GM12878 (cell line): ENCODE data around the gene TREH. TPM values are rescaled to one million over a fixed set of nuclear protein-coding genes. Genes with fewer than 3 reads are reported as not detected.
A peak's percentile ranks its signal among the peaks of the same experiment; 100 is the strongest.

Experiments used
- ATAC-seq: fragments of 200-7000 bp; cut with Tn5 transposase; 3 replicates; pipeline ENCODE4 v1.9.1; 2020; ENCODE audit warnings: mild to moderate bottlenecking, moderate library complexity
- BruUV-seq: library from RNA; stranded (reverse); fragments of 400-500 nt; replicated peaks from 2 replicates; lab custom pipeline; 2021; lab: Mats Ljungman, UMichigan
- CTCF ChIA-PET: fragments of 300-600 bp; sonication (Branson Sonifier 250); formaldehyde crosslinking; extraction: SDS; loops from one replicate; lab custom pipeline; 2021; ENCODE audit warnings: inconsistent platforms; lab: Yijun Ruan, JAX
- POLR2A ChIA-PET: fragments of 350-600 bp; formaldehyde crosslinking; extraction: SDS; loops from one replicate; lab custom pipeline; 2021; ENCODE audit warnings: inconsistent platforms; lab: Charles Lee
- RAD21 ChIA-PET: fragments of 300-600 bp; sonication (Branson Sonifier 250); formaldehyde crosslinking; loops from one replicate; lab custom pipeline; 2023; ENCODE audit warnings: antibody characterized with exemption; ENCODE audit not compliant: unreplicated experiment; lab: Charles Lee
- SMC1A ChIA-PET: fragments of 300-600 bp; sonication (Branson Sonifier 250); formaldehyde crosslinking; loops from one replicate; lab custom pipeline; 2023; ENCODE audit not compliant: unreplicated experiment, uncharacterized antibody; lab: Charles Lee
- DNase-seq: peaks from one replicate; pipeline ENCODE4 v3.0.0-alpha.2; 2011; ENCODE audit warnings: low read depth, low spot score
- FAIRE-seq: peaks from 3 replicates; lab custom pipeline; 2011; peaks lifted over from hg19 to GRCh38; lab: Jason Lieb, UNC
- H2AFZ ChIP-seq: 2 replicates; pipeline ENCODE4 v1.6.0; 2011; ENCODE audit warnings: low read depth, low read length, control low read depth; ENCODE audit not compliant: control insufficient read depth
- H3K27ac ChIP-seq: 2 replicates; pipeline ENCODE4 v1.5.1; 2011; ENCODE audit warnings: control low read depth; ENCODE audit not compliant: control insufficient read depth, insufficient read depth
- H3K27me3 ChIP-seq, 2 experiments: replicated peaks in 1 of 2; 2 replicates each; pipeline versions ENCODE4 v1.6.0 to v1.6.1; 2011; ENCODE audit warnings: low read length in 1 of 2; ENCODE audit not compliant: control insufficient read depth in 2 of 2, insufficient read depth in 2 of 2
- H3K36me3 ChIP-seq, 2 experiments: 2 replicates each; pipeline ENCODE4 v1.5.1; 2011; ENCODE audit warnings: low read length in 1 of 2; ENCODE audit not compliant: control insufficient read depth in 2 of 2, insufficient read depth in 2 of 2
- H3K4me1 ChIP-seq: 2 replicates; pipeline ENCODE4 v1.6.1; 2011; ENCODE audit warnings: mild to moderate bottlenecking, low read length, moderate library complexity, mixed read lengths; ENCODE audit not compliant: control insufficient read depth, insufficient read depth
- H3K4me2 ChIP-seq: 2 replicates; pipeline ENCODE4 v1.6.0; 2011; ENCODE audit warnings: control low read depth; ENCODE audit not compliant: control insufficient read depth, insufficient read depth
- H3K4me3 ChIP-seq: fragments of 200-600 bp; sonication (generic); 2 replicates; pipeline ENCODE4 v1.5.1; 2016
- H3K79me2 ChIP-seq: 2 replicates; pipeline ENCODE4 v1.6.0; 2011; ENCODE audit warnings: low read length; ENCODE audit not compliant: control insufficient read depth, insufficient read depth
- H3K9ac ChIP-seq: 2 replicates; pipeline ENCODE4 v1.8.0; 2011; ENCODE audit warnings: low read length, control low read depth, mixed read lengths; ENCODE audit not compliant: control insufficient read depth, insufficient read depth
- H3K9me3 ChIP-seq: replicated peaks from 3 replicates; pipeline ENCODE4 v1.5.1; 2011; ENCODE audit warnings: mild to moderate bottlenecking, low read length; ENCODE audit not compliant: control insufficient read depth, insufficient read depth
- H4K20me1 ChIP-seq: 2 replicates; pipeline ENCODE4 v1.6.0; 2011; ENCODE audit not compliant: control insufficient read depth, insufficient read depth
- BACH1 ChIP-seq: fragments of 450-650 bp; IDR thresholded peaks from 2 replicates; pipeline ENCODE4 v1.6.1; 2017; ENCODE audit warnings: mild to moderate bottlenecking, borderline replicate concordance
- BHLHE40 ChIP-seq, 2 experiments: fragments of 450-650 bp in 1 of 2; IDR thresholded peaks; 2 replicates each; pipeline ENCODE4 v1.6.1; 2011 to 2017; ENCODE audit warnings: low read depth in 2 of 2, borderline replicate concordance in 1 of 2, improper control_type of control experiment in 1 of 2, low read length in 1 of 2, mild to moderate bottlenecking in 1 of 2
- CEBPB ChIP-seq, 2 experiments: fragments of 150-350 bp in 1 of 2; IDR thresholded peaks; 2 replicates each; pipeline ENCODE4 v1.6.1; 2012 to 2014; ENCODE audit warnings: low read depth in 2 of 2, low read length in 2 of 2, borderline replicate concordance in 1 of 2, inconsistent platforms in 1 of 2
- CREB1 ChIP-seq: IDR thresholded peaks from 2 replicates; pipeline ENCODE4 v1.6.1; 2012; ENCODE audit warnings: low read depth, mild to moderate bottlenecking, inconsistent platforms
- EGR1 ChIP-seq, 2 experiments: IDR thresholded peaks; 1 replicate in 1 of 2; 2 replicates in 1 of 2; pipeline ENCODE4 v1.6.1; 2011 to 2012; ENCODE audit warnings: low read depth in 2 of 2, low read length in 2 of 2, borderline replicate concordance in 1 of 2, mild to moderate bottlenecking in 1 of 2, moderate library complexity in 1 of 2
- GATAD2B ChIP-seq: fragments of 450-650 bp; conservative IDR thresholded peaks from 2 replicates; pipeline ENCODE4 v1.6.1; 2017; ENCODE audit warnings: low read depth, mild to moderate bottlenecking, moderate library complexity
- HDAC6 ChIP-seq: fragments of 200-600 bp; sonication (generic); IDR thresholded peaks from one replicate; pipeline ENCODE4 v1.8.0; 2017; ENCODE audit warnings: antibody characterized with exemption; ENCODE audit not compliant: unreplicated experiment
- HDGF ChIP-seq: fragments of 450-650 bp; IDR thresholded peaks from 2 replicates; pipeline ENCODE4 v1.6.1; 2016; ENCODE audit warnings: antibody characterized with exemption
- IKZF1 ChIP-seq: fragments of 450-650 bp; conservative IDR thresholded peaks from 2 replicates; pipeline ENCODE4 v1.6.1; 2017; ENCODE audit warnings: antibody characterized with exemption, mild to moderate bottlenecking
- MYB ChIP-seq: fragments of 150-350 bp; IDR thresholded peaks from 2 replicates; pipeline ENCODE4 v1.6.1; 2014; ENCODE audit warnings: mild to moderate bottlenecking, low read depth, low read length, borderline replicate concordance
- NFIC ChIP-seq: IDR thresholded peaks from 2 replicates; pipeline ENCODE4 v1.6.1; 2012; ENCODE audit warnings: low read depth, mild to moderate bottlenecking, inconsistent platforms, low read length, moderate library complexity
- NR2C2 ChIP-seq: IDR thresholded peaks from 2 replicates; pipeline ENCODE4 v1.6.1; 2011; ENCODE audit warnings: borderline replicate concordance, low read depth; ENCODE audit not compliant: control insufficient read depth, insufficient read length
- NR2F1 ChIP-seq: fragments of 450-650 bp; conservative IDR thresholded peaks from 2 replicates; pipeline ENCODE4 v1.6.1; 2017; ENCODE audit warnings: mild to moderate bottlenecking
- PKNOX1 ChIP-seq: fragments of 450-650 bp; IDR thresholded peaks from 2 replicates; pipeline ENCODE4 v1.6.1; 2016; ENCODE audit warnings: mild to moderate bottlenecking
- RAD51 ChIP-seq: fragments of 450-650 bp; IDR thresholded peaks from 2 replicates; pipeline ENCODE4 v1.6.1; 2016; ENCODE audit warnings: moderate library complexity, mild to moderate bottlenecking, inconsistent platforms
- RUNX3 ChIP-seq: IDR thresholded peaks from 2 replicates; pipeline ENCODE4 v1.6.1; 2012; ENCODE audit warnings: low read length, inconsistent platforms
- STAT3 ChIP-seq: IDR thresholded peaks from 2 replicates; pipeline ENCODE4 v1.6.1; 2011; ENCODE audit warnings: low read depth, low read length, improper control_type of control experiment
- SUPT20H ChIP-seq: IDR thresholded peaks from 2 replicates; pipeline ENCODE4 v1.6.1; 2011; ENCODE audit warnings: low read depth, mild to moderate bottlenecking, low read length, moderate library complexity, borderline replicate concordance; ENCODE audit not compliant: control insufficient read depth
- WGBS: methylation state at CpG from one replicate; pipeline ENCODE4 v1.1.6; 2016; ENCODE audit warnings: low lambda C conversion rate; ENCODE audit not compliant: insufficient replicate concordance, insufficient coverage; ENCODE audit errors: missing lambda C conversion rate; 5-methylcytosine and 5-hydroxymethylcytosine counted together
- in situ Hi-C: fragments of 300-500 bp; cut with MboI; formaldehyde crosslinking; loops from 9 replicates; pipeline ENCODE4 v1.14.3; 2018; ENCODE audit warnings: mixed read lengths
- intact Hi-C: fragments of 100-400 bp; cut with micrococcal nuclease; formaldehyde crosslinking; loops from one replicate; pipeline ENCODE4 v1.14.2; 2022; ENCODE audit not compliant: unreplicated experiment
- polyA plus RNA-seq, 11 experiments: library from polyadenylated mRNA; depleted of rRNA in 4 of 11; unstranded in 6 of 11; stranded (reverse) in 5 of 11; fragments of >200 nt; fragmentation: Nextera tagmentation in 4 of 11; fragmentation: Illumina TruSeq in 1 of 11; extraction: Ambion mirVana in 4 of 11; extraction: Trizol in 1 of 11; gene quantifications; 1 replicate in 1 of 11; 2 replicates in 10 of 11; pipeline versions ENCODE4 v1.2.1 to v1.2.3, GENCODE V29; 2011 to 2016; ENCODE audit warnings: inconsistent platforms in 2 of 11, missing spikeins in 2 of 11, low read depth in 1 of 11
- total RNA-seq, 4 experiments: library from RNA; depleted of rRNA in 3 of 4; stranded (reverse); fragments of >200 nt in 3 of 4; fragmentation: Illumina TruSeq in 1 of 4; extraction: Trizol in 1 of 4; gene quantifications; 2 replicates each; pipeline versions ENCODE4 v1.2.1 to v1.2.3, GENCODE V29; 2013 to 2021
- TF ChIP-seq, protein P1 (sequence below): IDR thresholded peaks from 2 replicates; pipeline ENCODE4 v1.6.1; 2011; ENCODE audit warnings: borderline replicate concordance, low read depth, mild to moderate bottlenecking, moderate library complexity, low read length; ENCODE audit not compliant: insufficient read depth, poor library complexity, severe bottlenecking

Gene TREH
- total and polyA plus RNA-seq, 10 of the 15 experiments (the other 5 are each of a cell fraction or from before 2014, with no cell fraction given) = not detected

DNA sequence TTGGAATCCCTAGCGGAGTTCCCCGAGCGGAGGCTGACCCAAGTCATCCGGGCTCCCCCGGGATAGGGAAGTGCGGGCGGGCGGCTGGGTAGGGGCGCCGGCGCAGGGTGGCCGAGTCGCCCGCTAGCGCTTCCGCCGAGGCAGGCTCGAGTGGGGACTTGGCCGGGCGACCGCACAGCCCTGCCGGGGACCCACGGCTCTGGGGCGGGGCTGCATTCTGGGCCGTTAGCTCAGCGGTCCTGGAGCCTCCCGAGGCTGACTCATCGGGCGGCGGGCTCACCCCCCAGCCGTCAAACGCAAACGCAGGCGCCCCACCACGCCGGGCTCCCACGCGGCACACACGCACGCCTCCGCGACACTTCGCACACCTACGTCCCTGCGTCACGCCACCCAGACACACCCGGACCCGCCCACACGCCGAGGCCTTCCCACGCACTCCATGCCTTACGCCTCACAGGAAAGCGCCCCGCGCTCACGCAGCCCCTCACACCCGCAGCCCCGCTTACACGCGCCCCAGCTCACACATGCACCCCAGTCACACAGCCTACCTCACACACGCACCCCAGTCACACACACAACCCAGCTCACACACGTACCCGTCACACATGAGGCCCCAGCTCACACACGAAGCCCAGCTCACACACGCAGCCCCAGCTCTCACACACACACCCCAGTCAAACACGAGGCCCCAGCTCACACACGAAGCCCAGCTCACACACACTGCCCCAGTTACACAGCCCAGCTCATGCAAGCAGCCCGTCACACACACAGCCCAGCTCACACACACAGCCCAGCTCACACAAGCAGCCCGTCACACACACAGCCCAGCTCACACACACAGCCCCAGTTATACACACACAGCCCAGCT lies 70.9 kb downstream of the TREH start:
- DNase-seq = no peak
- Histone ChIP-seq H3K4me2 (peak overlapping the region; percentile 86), H3K79me2 (no peaks in the 10 kb centered on the region), H3K36me3 (no peaks in the 10 kb centered on the region), H3K27me3 (peaks cover 19 to 36% of the 10 kb centered on the region in 2 experiments; a peak in 3 of 4 replicates), H3K9ac (no peak overlapping the region), H3K4me3 (peak overlapping the region; percentile 56; the same call in 1 of the 2 replicates), H3K4me1 (peaks cover 8% of the 10 kb centered on the region), H4K20me1 (peaks cover 3% of the 10 kb centered on the region; the same call in 1 of the 2 replicates), H3K27ac (no peak overlapping the region), H3K9me3 (no peaks in the 10 kb centered on the region), H2AFZ (peak overlapping the region; percentile 19; the same call in 1 of the 2 replicates)
- ChIA-PET SMC1A (no interaction called here), CTCF (interaction anchor here (0.7 to 2.2 kb wide), 8 partner anchors 9 to 260 kb away, joined by 3 to 22 read pairs (median 4); no protein-coding TSS in a partner anchor), RAD21 (interaction anchor here (1.0 kb wide), 1 partner anchor 257 kb away, joined by 3 read pairs; no protein-coding TSS in a partner anchor), POLR2A (no interaction called here)
- peak; percentile 45 for ATAC-seq
- intact Hi-C loops (no loop called here), in situ Hi-C loops (no loop called here)
- no TSS peak for BruUV-seq
- no peak for FAIRE-seq
- WGBS = 15% methylated on average over 49 of the region's 69 CpGs
- TF ChIP-seq IKZF1 (peak; percentile 60; the same call in 1 of the 2 replicates), NFIC (no peak), HDGF (peak; percentile 44; the same call in 1 of the 2 replicates), NR2F1 (no peak), CREB1 (peak; percentile 25; the same call in 1 of the 2 replicates), HDAC6 (no peak), CEBPB (IDR thresholded peaks at IDR 0.05; ENCODE audit: borderline replicate concordance in 1 of 2, low read depth in 2 of 2, low read length in 2 of 2) (no peak), GATAD2B (0 out of 2 replicates have a peak, but pooled peaks have one; percentile 8), RAD51 (no peak), PKNOX1 (no peak), MYB (no peak), EGR1 (IDR thresholded peaks at IDR 0.05; ENCODE audit: borderline replicate concordance in 1 of 2, low read depth in 2 of 2, low read length in 2 of 2) (peak in 1 of 2 experiments; percentile 35; a peak in 1 of 3 replicates), BACH1 (peak; percentile 54; the same call in 1 of the 2 replicates), SUPT20H (no peak), RUNX3 (no peak), BHLHE40 (IDR thresholded peaks at IDR 0.05; ENCODE audit: borderline replicate concordance in 1 of 2, low read depth in 2 of 2, low read length in 1 of 2) (peak in 1 of 2 experiments; percentile 36; a peak in 1 of 4 replicates), STAT3 (no peak), NR2C2 (no peak)
- TF ChIP-seq, protein P1, sequence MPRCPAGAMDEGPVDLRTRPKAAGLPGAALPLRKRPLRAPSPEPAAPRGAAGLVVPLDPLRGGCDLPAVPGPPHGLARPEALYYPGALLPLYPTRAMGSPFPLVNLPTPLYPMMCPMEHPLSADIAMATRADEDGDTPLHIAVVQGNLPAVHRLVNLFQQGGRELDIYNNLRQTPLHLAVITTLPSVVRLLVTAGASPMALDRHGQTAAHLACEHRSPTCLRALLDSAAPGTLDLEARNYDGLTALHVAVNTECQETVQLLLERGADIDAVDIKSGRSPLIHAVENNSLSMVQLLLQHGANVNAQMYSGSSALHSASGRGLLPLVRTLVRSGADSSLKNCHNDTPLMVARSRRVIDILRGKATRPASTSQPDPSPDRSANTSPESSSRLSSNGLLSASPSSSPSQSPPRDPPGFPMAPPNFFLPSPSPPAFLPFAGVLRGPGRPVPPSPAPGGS = no peak
